ENCODE results near the gene HOXB9.

- TF ChIP-seq TCF4 (CRISPR knock-in tag; IDR thresholded peaks at IDR 0.05; ENCODE audit: borderline replicate concordance) (no peak), RARB (CRISPR knock-in tag; IDR thresholded peaks at IDR 0.05) (no peak), PATZ1 (CRISPR knock-in tag; IDR thresholded peaks at IDR 0.05; ENCODE audit: borderline replicate concordance) (no peak), ZFP30 (CRISPR knock-in tag; IDR thresholded peaks at IDR 0.05) (no peak), ZC3H10 (CRISPR knock-in tag; IDR thresholded peaks at IDR 0.05) (no peak)
Measured at GRCh38 chr17:48623583-48623982, 2.6 kb downstream of the HOXB9 start.

Measured in SK-N-SH treated with all-trans-retinoic acid at 6 μM for 48 hours (cell line).